ENCODE results near the gene PDCL3. TPM values are rescaled to one million over a fixed set of nuclear protein-coding genes. Genes with fewer than 3 reads are reported as not detected.

The PDCL3 gene
- total and polyA plus RNA-seq, 2 experiments from 2014 or later = 28.1 to 72.4 TPM

DNA sequence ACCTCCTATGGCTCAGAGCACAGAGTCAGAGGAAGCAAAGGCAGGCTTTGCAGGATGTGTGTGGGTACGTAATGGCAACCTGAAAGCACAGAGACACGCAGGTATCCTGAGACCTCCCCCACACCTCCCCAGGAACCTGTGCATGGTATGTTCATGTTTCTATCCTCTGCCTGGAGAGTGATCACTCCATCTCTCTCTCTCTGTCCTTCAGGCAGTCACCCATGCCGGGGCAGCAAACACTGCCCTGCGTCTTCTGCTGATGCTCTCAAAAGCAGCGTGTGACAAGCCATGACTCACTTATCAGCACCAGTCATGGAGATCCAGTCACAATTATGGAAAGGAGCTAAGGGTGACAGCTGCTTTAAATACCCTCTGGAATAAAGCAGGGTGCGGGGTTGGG, 52.7 kb downstream of the PDCL3 start:
- H3K27me3 ChIP-seq (ENCODE audit: insufficient read depth) = no peaks in the 10 kb centered on the region
- H3K27ac ChIP-seq (ENCODE audit: low read depth) = no peak overlapping the region
- no peaks in the 10 kb centered on the region for H4K20me1 ChIP-seq (replicated peaks; ENCODE audit: insufficient read depth)
- Mint-ChIP-seq H3K4me3 (no peak overlapping the region), H3K36me3 (ENCODE audit: low read depth) (no peaks in the 10 kb centered on the region), H3K4me1 (no peaks in the 10 kb centered on the region), H3K27me3 (ENCODE audit: insufficient read depth, low read depth, poor library complexity) (peaks cover 7% of the 10 kb centered on the region), H3K27ac (no peak overlapping the region), H3K9me3 (no peaks in the 10 kb centered on the region; the same call in 2 of the 3 replicates)
- no peak overlapping the region for H3K4me2 ChIP-seq
- TF ChIP-seq POLR2AphosphoS5 (IDR thresholded peaks at IDR 0.05; ENCODE audit: low read depth) (no peak), EZH2 (IDR thresholded peaks at IDR 0.05; ENCODE audit: low read depth, unreplicated experiment) (no peak), EZH2phosphoT487 (IDR thresholded peaks at IDR 0.05; ENCODE audit: unreplicated experiment) (no peak), REST (IDR thresholded peaks at IDR 0.05; ENCODE audit: unreplicated experiment) (no peak), JUNB (IDR thresholded peaks at IDR 0.05; ENCODE audit: unreplicated experiment) (no peak), NANOG (IDR thresholded peaks at IDR 0.05; ENCODE audit: borderline replicate concordance) (no peak), ZNF114 (CRISPR knock-in tag; IDR thresholded peaks at IDR 0.05) (no peak), ZNF462 (CRISPR knock-in tag; IDR thresholded peaks at IDR 0.05) (no peak), STAT1 (IDR thresholded peaks at IDR 0.05; ENCODE audit: unreplicated experiment) (no peak), CREB1 (CRISPR knock-in tag; IDR thresholded peaks at IDR 0.05; ENCODE audit: low read depth) (no peak), ZNF331 (CRISPR knock-in tag; IDR thresholded peaks at IDR 0.05; ENCODE audit: low read depth) (no peak)
- TF ChIP-seq, protein P1, sequence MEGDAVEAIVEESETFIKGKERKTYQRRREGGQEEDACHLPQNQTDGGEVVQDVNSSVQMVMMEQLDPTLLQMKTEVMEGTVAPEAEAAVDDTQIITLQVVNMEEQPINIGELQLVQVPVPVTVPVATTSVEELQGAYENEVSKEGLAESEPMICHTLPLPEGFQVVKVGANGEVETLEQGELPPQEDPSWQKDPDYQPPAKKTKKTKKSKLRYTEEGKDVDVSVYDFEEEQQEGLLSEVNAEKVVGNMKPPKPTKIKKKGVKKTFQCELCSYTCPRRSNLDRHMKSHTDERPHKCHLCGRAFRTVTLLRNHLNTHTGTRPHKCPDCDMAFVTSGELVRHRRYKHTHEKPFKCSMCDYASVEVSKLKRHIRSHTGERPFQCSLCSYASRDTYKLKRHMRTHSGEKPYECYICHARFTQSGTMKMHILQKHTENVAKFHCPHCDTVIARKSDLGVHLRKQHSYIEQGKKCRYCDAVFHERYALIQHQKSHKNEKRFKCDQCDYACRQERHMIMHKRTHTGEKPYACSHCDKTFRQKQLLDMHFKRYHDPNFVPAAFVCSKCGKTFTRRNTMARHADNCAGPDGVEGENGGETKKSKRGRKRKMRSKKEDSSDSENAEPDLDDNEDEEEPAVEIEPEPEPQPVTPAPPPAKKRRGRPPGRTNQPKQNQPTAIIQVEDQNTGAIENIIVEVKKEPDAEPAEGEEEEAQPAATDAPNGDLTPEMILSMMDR (conservative IDR thresholded peaks at IDR 0.05; ENCODE audit: low read depth in 2 of 2) = no peak
- TF ChIP-seq, protein P2, sequence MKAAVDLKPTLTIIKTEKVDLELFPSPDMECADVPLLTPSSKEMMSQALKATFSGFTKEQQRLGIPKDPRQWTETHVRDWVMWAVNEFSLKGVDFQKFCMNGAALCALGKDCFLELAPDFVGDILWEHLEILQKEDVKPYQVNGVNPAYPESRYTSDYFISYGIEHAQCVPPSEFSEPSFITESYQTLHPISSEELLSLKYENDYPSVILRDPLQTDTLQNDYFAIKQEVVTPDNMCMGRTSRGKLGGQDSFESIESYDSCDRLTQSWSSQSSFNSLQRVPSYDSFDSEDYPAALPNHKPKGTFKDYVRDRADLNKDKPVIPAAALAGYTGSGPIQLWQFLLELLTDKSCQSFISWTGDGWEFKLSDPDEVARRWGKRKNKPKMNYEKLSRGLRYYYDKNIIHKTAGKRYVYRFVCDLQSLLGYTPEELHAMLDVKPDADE (IDR thresholded peaks at IDR 0.05) = no peak
- H2AFZ ChIP-seq = no peak overlapping the region
- DNase-seq (ENCODE audit: low spot score) = no peak
- no peaks in the 10 kb centered on the region for H3F3A ChIP-seq (replicated peaks; ENCODE audit: low read depth)
- H3K4me3 ChIP-seq = no peak overlapping the region
- ATAC-seq = no peak
- no peaks in the 10 kb centered on the region for H3K79me2 ChIP-seq (replicated peaks; ENCODE audit: insufficient read depth)
- no peaks in the 10 kb centered on the region for H3K36me3 ChIP-seq (ENCODE audit: insufficient read depth)
- no peaks in the 10 kb centered on the region for H3K9me2 ChIP-seq (ENCODE audit: insufficient read depth)
- H3K4me1 ChIP-seq (ENCODE audit: insufficient read depth) = no peaks in the 10 kb centered on the region
